SK-N-SH treated with all-trans-retinoic acid at 6 μM for 48 hours (cell line): ENCODE results near the gene OPHN1.

ENCODE experiments used
- ATAC-seq: fragments of 200-7000 bp; cut with Tn5 transposase; 3 replicates; pipeline ENCODE4 v1.9.1; 2020; ENCODE audit warnings: mild to moderate bottlenecking, moderate library complexity
- ARNTL ChIP-seq: fragments of 450-650 bp; formaldehyde crosslinking; IDR thresholded peaks from 2 replicates; pipeline ENCODE4 v1.5.0; 2020; ENCODE audit warnings: low read depth, mild to moderate bottlenecking, moderate library complexity, borderline replicate concordance
- CSDC2 ChIP-seq: fragments of 250-450 bp; sonication (Bioruptor Pico); IDR thresholded peaks from 2 replicates; pipeline ENCODE4 v1.5.0; 2020; ENCODE audit warnings: mild to moderate bottlenecking, moderate library complexity
- CSRNP3 ChIP-seq: fragments of 250-450 bp; sonication (Bioruptor Pico); IDR thresholded peaks from 2 replicates; pipeline ENCODE4 v1.5.1; 2021; ENCODE audit warnings: mild to moderate bottlenecking, moderate library complexity
- ESRRG ChIP-seq: fragments of 250-450 bp; sonication (Bioruptor Pico); IDR thresholded peaks from 2 replicates; pipeline ENCODE4 v1.6.1; 2021; ENCODE audit warnings: mild to moderate bottlenecking
- ISL1 ChIP-seq: fragments of 250-450 bp; sonication (Bioruptor Pico); IDR thresholded peaks from 2 replicates; pipeline ENCODE4 v2.1.2; 2022; ENCODE audit warnings: mild to moderate bottlenecking, moderate library complexity
- POU6F1 ChIP-seq: fragments of 250-450 bp; sonication (Bioruptor Pico); IDR thresholded peaks from 2 replicates; pipeline ENCODE4 v1.8.0; 2021; ENCODE audit warnings: low read depth, mild to moderate bottlenecking, moderate library complexity, borderline replicate concordance
- PPARA ChIP-seq: fragments of 250-450 bp; sonication (Bioruptor Pico); IDR thresholded peaks from 2 replicates; pipeline ENCODE4 v1.5.0; 2020; ENCODE audit warnings: mild to moderate bottlenecking, borderline replicate concordance
- RARB ChIP-seq: fragments of 250-450 bp; sonication (Bioruptor Pico); IDR thresholded peaks from 2 replicates; pipeline ENCODE4 v1.8.0; 2021; ENCODE audit warnings: mild to moderate bottlenecking, moderate library complexity
- SNAI2 ChIP-seq: fragments of 250-450 bp; sonication (Bioruptor Pico); IDR thresholded peaks from 2 replicates; pipeline ENCODE4 v1.5.0; 2020; ENCODE audit warnings: mild to moderate bottlenecking, moderate library complexity
- TCF4 ChIP-seq: fragments of 250-450 bp; sonication (Bioruptor Pico); IDR thresholded peaks from 2 replicates; pipeline ENCODE4 v1.8.0; 2021; ENCODE audit warnings: mild to moderate bottlenecking, moderate library complexity, borderline replicate concordance
- TOX ChIP-seq: fragments of 250-450 bp; sonication (Bioruptor Pico); IDR thresholded peaks from 2 replicates; pipeline ENCODE4 v1.8.0; 2021; ENCODE audit warnings: mild to moderate bottlenecking, moderate library complexity, borderline replicate concordance
- TSHZ2 ChIP-seq: fragments of 250-450 bp; sonication (Bioruptor Pico); IDR thresholded peaks from 2 replicates; pipeline ENCODE4 v1.5.0; 2020; ENCODE audit warnings: mild to moderate bottlenecking, moderate library complexity
- ZC3H10 ChIP-seq: fragments of 250-450 bp; sonication (Bioruptor Pico); IDR thresholded peaks from 2 replicates; pipeline ENCODE4 v1.5.1; 2021; ENCODE audit warnings: mild to moderate bottlenecking, moderate library complexity
- ZFP3 ChIP-seq: fragments of 250-450 bp; sonication (Bioruptor Pico); IDR thresholded peaks from 2 replicates; pipeline ENCODE4 v1.5.0; 2020; ENCODE audit warnings: mild to moderate bottlenecking, moderate library complexity
- ZFP30 ChIP-seq: fragments of 450-650 bp; formaldehyde crosslinking; IDR thresholded peaks from 2 replicates; pipeline ENCODE4 v1.5.0; 2022; ENCODE audit warnings: mild to moderate bottlenecking, moderate library complexity
- ZNF70 ChIP-seq: fragments of 450-650 bp; formaldehyde crosslinking; IDR thresholded peaks from 2 replicates; pipeline ENCODE4 v1.5.0; 2020; ENCODE audit warnings: mild to moderate bottlenecking, moderate library complexity
- ZNF8 ChIP-seq: fragments of 450-650 bp; formaldehyde crosslinking; IDR thresholded peaks from 2 replicates; pipeline ENCODE4 v1.5.0; 2020; ENCODE audit warnings: mild to moderate bottlenecking, moderate library complexity
- TF ChIP-seq, protein P1 (sequence below): fragments of 250-450 bp; sonication (Bioruptor Pico); IDR thresholded peaks from 2 replicates; pipeline ENCODE4 v1.5.1; 2020; ENCODE audit warnings: low read depth, mild to moderate bottlenecking, moderate library complexity

Gene OPHN1

DNA sequence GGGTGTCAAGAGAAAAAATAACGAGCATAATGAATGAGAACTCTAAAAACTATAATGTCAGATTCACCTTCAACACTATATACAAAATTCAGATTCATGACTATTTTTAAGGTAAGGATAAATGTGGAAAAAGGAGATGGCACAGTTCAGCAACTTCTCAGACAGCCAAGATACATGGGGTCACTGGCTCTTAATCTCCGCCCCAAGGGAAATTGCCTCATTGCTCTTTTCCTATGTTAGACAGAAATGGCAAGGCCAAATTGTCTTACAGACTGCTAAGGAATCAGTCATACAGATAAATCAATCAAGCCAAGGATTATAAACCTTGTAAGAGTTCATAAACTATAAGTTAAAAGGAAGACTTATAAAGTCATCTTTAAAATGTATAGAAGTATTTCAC is 183.4 kb downstream of the OPHN1 start:
- no peak for ATAC-seq

DNA sequence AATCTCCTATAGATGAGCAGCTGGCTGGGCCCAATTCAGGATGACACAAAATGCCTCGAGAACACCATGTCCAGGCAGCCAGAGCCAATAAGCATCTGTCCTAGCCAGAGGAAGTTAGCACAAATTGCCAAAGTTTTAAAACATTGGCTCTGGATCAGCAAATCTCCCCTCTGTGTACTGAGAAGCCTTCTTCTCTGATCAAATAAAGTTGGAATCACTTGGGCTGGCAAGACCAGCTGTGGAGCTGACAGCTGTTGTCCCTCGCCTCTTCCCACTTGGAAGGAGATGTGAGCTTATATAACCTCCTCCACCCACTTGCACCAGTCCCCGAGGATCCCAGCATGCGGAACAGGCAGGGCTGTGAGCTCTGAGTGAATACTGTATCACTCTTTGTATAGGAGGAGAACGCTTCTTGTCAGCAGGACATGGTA is 183.9 kb downstream of the OPHN1 start:
- ATAC-seq, result no peak
- TF ChIP-seq ZFP30, result no peak
- no peak for TF ChIP-seq ZC3H10 (CRISPR knock-in tag)
- TF ChIP-seq ZFP3 (CRISPR knock-in tag), result no peak
- TF ChIP-seq CSDC2 (CRISPR knock-in tag), result no peak
- no peak for TF ChIP-seq CSRNP3 (CRISPR knock-in tag)
- TF ChIP-seq TSHZ2 (CRISPR knock-in tag), result no peak
- TF ChIP-seq RARB (CRISPR knock-in tag), result no peak
- TF ChIP-seq, protein P1, sequence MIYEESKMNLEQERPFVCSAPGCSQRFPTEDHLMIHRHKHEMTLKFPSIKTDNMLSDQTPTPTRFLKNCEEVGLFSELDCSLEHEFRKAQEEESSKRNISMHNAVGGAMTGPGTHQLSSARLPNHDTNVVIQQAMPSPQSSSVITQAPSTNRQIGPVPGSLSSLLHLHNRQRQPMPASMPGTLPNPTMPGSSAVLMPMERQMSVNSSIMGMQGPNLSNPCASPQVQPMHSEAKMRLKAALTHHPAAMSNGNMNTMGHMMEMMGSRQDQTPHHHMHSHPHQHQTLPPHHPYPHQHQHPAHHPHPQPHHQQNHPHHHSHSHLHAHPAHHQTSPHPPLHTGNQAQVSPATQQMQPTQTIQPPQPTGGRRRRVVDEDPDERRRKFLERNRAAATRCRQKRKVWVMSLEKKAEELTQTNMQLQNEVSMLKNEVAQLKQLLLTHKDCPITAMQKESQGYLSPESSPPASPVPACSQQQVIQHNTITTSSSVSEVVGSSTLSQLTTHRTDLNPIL (CRISPR knock-in tag), result no peak

More for the DNA sequence above, 183.4 kb downstream of the OPHN1 start:
- TF ChIP-seq ZNF8 (CRISPR knock-in tag), result no peak
- no peak for TF ChIP-seq CSRNP3 (CRISPR knock-in tag)
- TF ChIP-seq POU6F1, result no peak
- TF ChIP-seq ISL1 (CRISPR knock-in tag), result no peak
- no peak for TF ChIP-seq TCF4
- no peak for TF ChIP-seq PPARA
- no peak for TF ChIP-seq ZFP30
- no peak for TF ChIP-seq SNAI2 (CRISPR knock-in tag)
- no peak for TF ChIP-seq ARNTL
- no peak for TF ChIP-seq ZFP3 (CRISPR knock-in tag)
- no peak for TF ChIP-seq CSDC2 (CRISPR knock-in tag)
- no peak for TF ChIP-seq ZNF70
- TF ChIP-seq, all 23 proteins: peak for 0

DNA sequence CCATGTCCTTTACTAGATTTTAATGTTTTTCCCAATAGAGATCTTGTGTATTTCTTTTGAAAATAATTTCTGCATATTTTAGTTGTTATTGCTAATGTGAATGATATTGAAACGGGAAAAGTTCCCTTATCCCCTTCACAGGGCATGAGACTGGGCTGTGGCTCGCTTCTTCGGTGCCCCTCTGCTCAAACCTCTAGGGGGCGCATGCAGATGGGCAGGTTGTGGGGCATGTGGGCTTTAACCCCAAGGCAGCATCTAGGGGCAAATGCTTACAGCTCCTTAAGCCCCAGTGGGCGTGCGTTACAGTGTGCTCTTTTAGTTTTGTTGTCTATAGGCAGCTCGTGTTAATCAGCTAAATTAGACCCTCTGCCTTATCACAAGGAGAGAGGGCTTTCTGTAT is 194.7 kb downstream of the OPHN1 start:
- no peak for ATAC-seq
- no peak for TF ChIP-seq ARNTL
- no peak for TF ChIP-seq TOX
- no peak for TF ChIP-seq RARB (CRISPR knock-in tag)
- TF ChIP-seq PPARA, result no peak
- no peak for TF ChIP-seq ZFP30
- TF ChIP-seq ESRRG, result no peak
- TF ChIP-seq SNAI2 (CRISPR knock-in tag), result no peak

GRCh38 chrX:68234171-68234910 is 199.0 kb downstream of the OPHN1 start:
- ATAC-seq, result no peak
- no peak for TF ChIP-seq TSHZ2 (CRISPR knock-in tag)
- TF ChIP-seq RARB (CRISPR knock-in tag), result no peak
- TF ChIP-seq PPARA, result no peak
- no peak for TF ChIP-seq ZNF8 (CRISPR knock-in tag)
- TF ChIP-seq ZC3H10 (CRISPR knock-in tag), result no peak
- no peak for TF ChIP-seq ZFP3 (CRISPR knock-in tag)
